Stimulated activated CD8-positive, alpha-beta memory T cell treated with anti-CD3 and anti-CD28 coated beads, Interleukin-12 subunit alpha, Interleukin-12 subunit beta, amount 100 ng/mL, for 24 hours (primary cell): ENCODE data around the gene FAR1.
"Not testable (repeated sequence)": the region's sequence is repeated elsewhere in the genome, so short reads cannot be mapped to it uniquely, and the experiment has no call there.

Experiments
- DNase-seq: peaks from one replicate; pipeline ENCODE4 v3.0.0-alpha.2; 2020; ENCODE audit errors: extremely low read depth

Gene FAR1

GRCh38 chr11:13705710-13706109, 37.2 kb downstream of the FAR1 start:
- DNase-seq = no peak

GRCh38 chr11:13713982-13714381, 45.5 kb downstream of the FAR1 start:
- DNase-seq = no peak

- DNase-seq = no peak
These were observed 48.9 kb downstream of the FAR1 start for GRCh38 chr11:13717331-13717730.

- no peak for DNase-seq
These were observed 49.9 kb downstream of the FAR1 start for GRCh38 chr11:13718394-13718793.

GRCh38 chr11:13720940-13721339, 52.5 kb downstream of the FAR1 start:
- no peak for DNase-seq

- DNase-seq = no peak
These were observed 53.3 kb downstream of the FAR1 start for GRCh38 chr11:13721760-13722159.

- no peak for DNase-seq
These were observed 58.0 kb downstream of the FAR1 start for GRCh38 chr11:13726456-13726855.

GRCh38 chr11:13728076-13728475, 59.6 kb downstream of the FAR1 start:
- DNase-seq = no peak

GRCh38 chr11:13734530-13734929, 66.1 kb downstream of the FAR1 start:
- DNase-seq = no peak

GRCh38 chr11:13745165-13745564, 76.7 kb downstream of the FAR1 start:
- no peak for DNase-seq

- DNase-seq = not testable (repeated sequence)
These were observed 84.8 kb downstream of the FAR1 start for GRCh38 chr11:13753316-13753715.

GRCh38 chr11:13759050-13759449, 90.6 kb downstream of the FAR1 start:
- DNase-seq = no peak

GRCh38 chr11:13760115-13760514, 91.6 kb downstream of the FAR1 start:
- no peak for DNase-seq

- DNase-seq = no peak
These were observed 92.8 kb downstream of the FAR1 start for GRCh38 chr11:13761250-13761649.

GRCh38 chr11:13761716-13762115, 93.2 kb downstream of the FAR1 start:
- DNase-seq = no peak

GRCh38 chr11:13762718-13763117, 94.2 kb downstream of the FAR1 start:
- DNase-seq = no peak

- no peak for DNase-seq
These were observed 94.9 kb downstream of the FAR1 start for GRCh38 chr11:13763341-13763740.

- DNase-seq = no peak
These were observed 97.4 kb downstream of the FAR1 start for GRCh38 chr11:13765886-13766285.

GRCh38 chr11:13767471-13767870, 99.0 kb downstream of the FAR1 start:
- DNase-seq = no peak

- DNase-seq = no peak
These were observed 100.7 kb downstream of the FAR1 start for GRCh38 chr11:13769188-13769587.

GRCh38 chr11:13771151-13771550, 102.7 kb downstream of the FAR1 start:
- DNase-seq = no peak

- DNase-seq = no peak
These were observed 104.0 kb downstream of the FAR1 start for GRCh38 chr11:13772223-13773046.

GRCh38 chr11:13775471-13775870, 107.0 kb downstream of the FAR1 start:
- no peak for DNase-seq
